PC-9 (cell line): ENCODE data around the gene ZNF444.

Experiments used
- EZH2 ChIP-seq: fragments of 200-600 bp; sonication (generic); IDR thresholded peaks from 2 replicates; pipeline ENCODE4 v1.8.0; 2017; ENCODE audit warnings: antibody characterized with exemption, low read depth
- TF ChIP-seq, protein P1 (sequence below): fragments of 200-600 bp; sonication (generic); conservative IDR thresholded peaks from 2 replicates; pipeline ENCODE4 v1.6.1; 2017; ENCODE audit warnings: mixed run types, antibody characterized with exemption, mild to moderate bottlenecking, moderate library complexity

DNA sequence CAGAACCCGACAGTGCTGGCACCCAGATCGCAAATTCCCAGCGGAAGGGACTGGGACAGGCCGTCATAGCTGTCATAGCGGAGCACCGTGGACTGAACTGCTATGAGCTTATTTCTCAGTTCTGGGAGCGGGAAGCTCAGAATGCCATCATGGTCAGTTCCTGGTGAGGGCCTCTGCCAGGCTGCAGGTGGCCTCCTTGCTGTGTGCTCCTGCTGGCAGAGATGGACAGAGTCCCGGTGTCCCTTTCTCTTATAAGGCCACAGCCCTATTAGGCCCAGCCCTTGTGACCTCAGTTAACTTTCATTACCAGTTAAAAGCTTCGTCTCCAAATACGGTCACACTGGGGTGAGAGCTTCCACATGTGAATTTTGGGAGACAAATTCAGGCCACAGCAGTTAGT, 4.6 kb downstream of the ZNF444 start:
- TF ChIP-seq, protein P1, sequence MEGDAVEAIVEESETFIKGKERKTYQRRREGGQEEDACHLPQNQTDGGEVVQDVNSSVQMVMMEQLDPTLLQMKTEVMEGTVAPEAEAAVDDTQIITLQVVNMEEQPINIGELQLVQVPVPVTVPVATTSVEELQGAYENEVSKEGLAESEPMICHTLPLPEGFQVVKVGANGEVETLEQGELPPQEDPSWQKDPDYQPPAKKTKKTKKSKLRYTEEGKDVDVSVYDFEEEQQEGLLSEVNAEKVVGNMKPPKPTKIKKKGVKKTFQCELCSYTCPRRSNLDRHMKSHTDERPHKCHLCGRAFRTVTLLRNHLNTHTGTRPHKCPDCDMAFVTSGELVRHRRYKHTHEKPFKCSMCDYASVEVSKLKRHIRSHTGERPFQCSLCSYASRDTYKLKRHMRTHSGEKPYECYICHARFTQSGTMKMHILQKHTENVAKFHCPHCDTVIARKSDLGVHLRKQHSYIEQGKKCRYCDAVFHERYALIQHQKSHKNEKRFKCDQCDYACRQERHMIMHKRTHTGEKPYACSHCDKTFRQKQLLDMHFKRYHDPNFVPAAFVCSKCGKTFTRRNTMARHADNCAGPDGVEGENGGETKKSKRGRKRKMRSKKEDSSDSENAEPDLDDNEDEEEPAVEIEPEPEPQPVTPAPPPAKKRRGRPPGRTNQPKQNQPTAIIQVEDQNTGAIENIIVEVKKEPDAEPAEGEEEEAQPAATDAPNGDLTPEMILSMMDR, result no peak
- TF ChIP-seq EZH2, result no peak
